HCT116 (cell line): Measurements from ENCODE around the gene SYT9.

Source experiments
- CTCF ChIP-seq, 3 experiments: fragments of 200-600 bp in 1 of 3; sonication (generic) in 1 of 3; IDR thresholded peaks in 2 of 3; conservative IDR thresholded peaks in 1 of 3; 2 replicates each; pipeline ENCODE4 v1.5.1; 2012 to 2017; ENCODE audit warnings: low read depth in 2 of 3, low read length in 2 of 3, antibody characterized with exemption in 1 of 3, borderline replicate concordance in 1 of 3, control low read depth in 1 of 3, mild to moderate bottlenecking in 1 of 3, mixed read lengths in 1 of 3, mixed run types in 1 of 3, moderate library complexity in 1 of 3; ENCODE audit not compliant: insufficient read depth in 1 of 3
- EZH2 ChIP-seq: fragments of 200-600 bp; sonication (generic); IDR thresholded peaks from 2 replicates; pipeline ENCODE4 v1.6.1; 2017; ENCODE audit warnings: antibody characterized with exemption, mixed run types
- POLR2A ChIP-seq: IDR thresholded peaks from 2 replicates; pipeline ENCODE4 v1.7.0; 2011; ENCODE audit warnings: borderline replicate concordance; ENCODE audit not compliant: insufficient read depth, insufficient read length; ENCODE audit errors: extremely low read depth
- POLR2AphosphoS5 ChIP-seq: IDR thresholded peaks from 2 replicates; pipeline ENCODE4 v1.6.1; 2011; ENCODE audit warnings: mild to moderate bottlenecking, low read depth, low read length, moderate library complexity
- RAD21 ChIP-seq: IDR thresholded peaks from 2 replicates; pipeline ENCODE4 v1.6.1; 2012; ENCODE audit warnings: low read depth, mild to moderate bottlenecking
- REST ChIP-seq: IDR thresholded peaks from 2 replicates; pipeline ENCODE4 v1.6.1; 2012; ENCODE audit warnings: low read depth

- TF ChIP-seq EZH2 (no peak), REST (no peak), POLR2A (no peak), CTCF (IDR thresholded peaks at IDR 0.05 in 2 of 3, conservative IDR thresholded peaks at IDR 0.05 in 1 of 3; ENCODE audit: borderline replicate concordance in 1 of 3, insufficient read depth in 1 of 3, low read depth in 2 of 3, low read length in 2 of 3) (no peak), POLR2AphosphoS5 (no peak), RAD21 (no peak)
Measured at GRCh38 chr11:7306900-7307299, 55.2 kb downstream of the SYT9 start.
